ENCODE measurements around the gene NCEH1. TPM values are rescaled to one million over a fixed set of nuclear protein-coding genes. Genes with fewer than 3 reads are reported as not detected.

NCEH1 gene
- total and polyA plus RNA-seq, 2 of the 13 experiments (the other 11 are each of a cell fraction or from before 2014, with no cell fraction given): 12.9 to 21.4 TPM

GRCh38 chr3:172688588-172688987 is 22.3 kb downstream of the NCEH1 start (continued):
- TF ChIP-seq ZNF784 (CRISPR knock-in tag; IDR thresholded peaks at IDR 0.05; ENCODE audit: borderline replicate concordance) (no peak), U2AF1 (optimal IDR thresholded peaks at IDR 0.05; ENCODE audit: low read depth, low read length) (no peak), NFRKB (IDR thresholded peaks at IDR 0.05) (no peak), FOXO1 (CRISPR knock-in tag; IDR thresholded peaks at IDR 0.05) (no peak), WIZ (CRISPR knock-in tag; IDR thresholded peaks at IDR 0.05) (no peak), NRL (CRISPR knock-in tag; IDR thresholded peaks at IDR 0.05; ENCODE audit: borderline replicate concordance) (no peak), ZNF749 (CRISPR knock-in tag; IDR thresholded peaks at IDR 0.05; ENCODE audit: borderline replicate concordance) (no peak)
- TF ChIP-seq, protein P1, sequence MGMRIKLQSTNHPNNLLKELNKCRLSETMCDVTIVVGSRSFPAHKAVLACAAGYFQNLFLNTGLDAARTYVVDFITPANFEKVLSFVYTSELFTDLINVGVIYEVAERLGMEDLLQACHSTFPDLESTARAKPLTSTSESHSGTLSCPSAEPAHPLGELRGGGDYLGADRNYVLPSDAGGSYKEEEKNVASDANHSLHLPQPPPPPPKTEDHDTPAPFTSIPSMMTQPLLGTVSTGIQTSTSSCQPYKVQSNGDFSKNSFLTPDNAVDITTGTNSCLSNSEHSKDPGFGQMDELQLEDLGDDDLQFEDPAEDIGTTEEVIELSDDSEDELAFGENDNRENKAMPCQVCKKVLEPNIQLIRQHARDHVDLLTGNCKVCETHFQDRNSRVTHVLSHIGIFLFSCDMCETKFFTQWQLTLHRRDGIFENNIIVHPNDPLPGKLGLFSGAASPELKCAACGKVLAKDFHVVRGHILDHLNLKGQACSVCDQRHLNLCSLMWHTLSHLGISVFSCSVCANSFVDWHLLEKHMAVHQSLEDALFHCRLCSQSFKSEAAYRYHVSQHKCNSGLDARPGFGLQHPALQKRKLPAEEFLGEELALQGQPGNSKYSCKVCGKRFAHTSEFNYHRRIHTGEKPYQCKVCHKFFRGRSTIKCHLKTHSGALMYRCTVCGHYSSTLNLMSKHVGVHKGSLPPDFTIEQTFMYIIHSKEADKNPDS (CRISPR knock-in tag; IDR thresholded peaks at IDR 0.05): no peak

- no peaks in the 10 kb centered on the region for H4K20me1 ChIP-seq (ENCODE audit: insufficient read depth, low read length)
- no peak overlapping the region for H2AFZ ChIP-seq (ENCODE audit: low read length)
- H3K79me2 ChIP-seq (ENCODE audit: insufficient read depth, low read length): peaks cover 16% of the 10 kb centered on the region
- ATAC-seq (no peak), DNase-seq (ENCODE audit: low spot score) (no peak), FAIRE-seq (no peak)
- no peaks in the 10 kb centered on the region for H3K9me3 ChIP-seq (ENCODE audit: low read length)
- H3K4me3 ChIP-seq (replicated peaks in 1 of 3; ENCODE audit: insufficient read depth in 1 of 3, low read depth in 2 of 3, low read length in 3 of 3): no peak overlapping the region
- intact Hi-C loops (cut with micrococcal nuclease; ENCODE audit: unreplicated experiment) (no loop called here), in situ Hi-C loops (cut with HindIII; ENCODE audit: extremely low pct_ligation_motif_present, low pct_unique_long_range_greater_than_20kb) (no loop called here)
- ChIA-PET CTCF (ENCODE audit: low intra/inter-chr PET ratio, low total read pairs) (no interaction called here), POLR2A (no interaction called here)
- BruUV-seq (replicated peaks): TSS peak; percentile 17
- H3K9ac ChIP-seq (ENCODE audit: insufficient read depth, low read depth, low read length): no peak overlapping the region
- 96% methylated on average over 3 of the region's 3 CpGs for WGBS (ENCODE audit: low lambda C conversion rate)
- H3K36me3 ChIP-seq (replicated peaks in 1 of 2; ENCODE audit: control insufficient read depth in 1 of 2, insufficient read depth in 2 of 2, low read length in 2 of 2): peaks cover 0 to 1% of the 10 kb centered on the region in 2 experiments; a peak in 1 of 5 replicates
- TF ChIP-seq ZNF317 (CRISPR knock-in tag; IDR thresholded peaks at IDR 0.05): no peak
- H3K27me3 ChIP-seq (ENCODE audit: control insufficient read depth in 1 of 2, insufficient read depth in 2 of 2, low read length in 2 of 2): no peaks in the 10 kb centered on the region
- H3K27ac ChIP-seq (ENCODE audit: extremely low read length, insufficient read depth, low read length): no peak overlapping the region
- no peak overlapping the region for H3K4me2 ChIP-seq (ENCODE audit: low read depth, low read length)
- peaks cover 30% of the 10 kb centered on the region for H3K4me1 ChIP-seq (ENCODE audit: insufficient read depth, low read length)
Observed at GRCh38 chr3:172687501-172687900, 23.4 kb downstream of the NCEH1 start.
